ENCODE data around the gene VANGL1. TPM values are rescaled to one million over a fixed set of nuclear protein-coding genes. Genes with fewer than 3 reads are reported as not detected.

Gene VANGL1
- polyA plus RNA-seq, 1 donor = 16.8 TPM

DNA sequence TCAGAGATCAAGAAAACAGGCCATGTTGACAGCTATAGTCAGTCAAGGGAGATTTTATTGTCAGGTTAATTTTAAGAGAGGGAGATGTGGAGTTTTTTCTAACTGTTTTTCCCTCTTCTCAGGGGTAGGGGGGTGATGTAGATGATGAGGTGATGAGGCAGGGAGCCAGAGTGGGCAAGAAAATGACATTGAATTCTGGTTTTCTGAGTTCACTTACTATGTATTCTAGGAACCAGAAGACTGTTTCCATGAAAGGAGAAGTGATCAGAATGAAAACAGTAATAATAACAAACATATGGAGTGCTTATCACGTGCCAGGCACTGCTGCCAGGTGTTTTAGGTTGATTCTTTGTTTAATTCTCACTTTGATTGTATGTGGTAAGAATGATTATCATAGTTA, 86.6 kb downstream of the VANGL1 start:
- no peak for DNase-seq

- no peak for DNase-seq
Observed at GRCh38 chr1:115729756-115730155, 88.0 kb downstream of the VANGL1 start.

- DNase-seq = no peak
Observed at GRCh38 chr1:115732316-115732715, 90.5 kb downstream of the VANGL1 start.

- no peak for DNase-seq
Observed at GRCh38 chr1:115740811-115741210, 99.0 kb downstream of the VANGL1 start.

- DNase-seq = no peak
Observed at GRCh38 chr1:115744646-115745275, 103.0 kb downstream of the VANGL1 start.

DNA sequence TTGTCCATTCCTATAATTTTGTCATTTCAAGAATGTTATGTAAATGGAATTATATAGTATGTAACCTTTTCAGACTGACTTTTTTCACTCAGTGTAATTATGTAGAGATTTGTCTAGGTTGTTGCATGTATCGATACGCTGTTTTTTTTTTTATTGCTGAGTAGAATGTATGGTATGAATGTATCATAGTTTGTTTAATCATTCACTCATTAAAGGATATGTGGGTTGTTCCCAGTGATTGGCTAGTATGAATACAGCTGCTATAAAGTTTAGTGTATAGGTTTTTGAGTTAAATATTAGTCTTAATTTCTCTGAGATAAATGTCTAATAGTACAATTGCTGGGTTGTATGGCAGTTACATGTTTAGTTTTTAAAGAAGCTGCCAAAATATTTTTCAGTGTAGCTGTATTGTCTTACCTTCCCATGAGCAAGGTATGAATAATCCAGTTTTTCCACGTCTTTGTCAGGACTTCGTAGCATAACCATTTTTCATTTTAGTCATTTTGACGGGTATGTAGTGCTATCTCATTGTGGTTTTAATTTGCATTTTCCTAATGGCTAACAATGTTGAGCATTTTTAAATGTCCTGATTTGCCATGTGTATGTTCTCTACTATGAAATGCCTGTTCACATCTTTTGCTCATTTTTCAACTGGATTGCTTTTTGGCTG, 104.4 kb downstream of the VANGL1 start:
- DNase-seq = no peak

Other genes with a start within 250 kb of the VANGL1 start
- gene CASQ2, start 126.7 kb downstream of the VANGL1 start, polyA plus RNA-seq (ENCODE audit: insufficient read length) = 0.40 TPM
- not detected for gene NHLH2, start 199.2 kb downstream of the VANGL1 start, polyA plus RNA-seq (ENCODE audit: insufficient read length)